NCI-H345 (cell line): ENCODE results near the gene PSPH.
"Not testable (repeated sequence)": the region's sequence is repeated elsewhere in the genome, so short reads cannot be mapped to it uniquely, and the experiment has no call there.

Source experiments
- DNase-seq: peaks from one replicate; lab custom pipeline; 2025; lab: John Stamatoyannopoulos, UW

The PSPH gene

DNA sequence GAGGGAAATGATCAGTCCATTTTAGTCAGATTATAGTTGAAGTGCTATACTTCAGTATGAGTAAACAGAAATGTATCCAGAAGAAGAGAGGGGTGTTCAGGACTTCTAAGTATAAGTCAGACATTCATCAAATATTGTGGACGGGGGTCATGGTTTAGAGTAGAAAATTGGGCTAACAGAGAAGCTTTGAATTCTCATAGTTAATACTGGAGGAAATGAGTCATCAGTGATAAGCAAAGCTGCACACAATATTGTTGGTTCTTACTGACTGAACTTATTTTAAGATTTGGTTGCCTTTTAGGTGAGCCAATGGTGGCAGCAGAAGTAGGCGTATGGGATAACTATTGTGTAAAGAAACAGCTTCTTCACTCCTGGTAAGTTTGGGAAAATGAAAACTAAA, 11.1 kb upstream of the PSPH start:
- no peak for DNase-seq

- DNase-seq = no peak
These were observed 2.7 kb upstream of the PSPH start for GRCh38 chr7:56053993-56054392.

- DNase-seq = no peak
These were observed 2.1 kb upstream of the PSPH start for GRCh38 chr7:56053379-56053778.

DNA sequence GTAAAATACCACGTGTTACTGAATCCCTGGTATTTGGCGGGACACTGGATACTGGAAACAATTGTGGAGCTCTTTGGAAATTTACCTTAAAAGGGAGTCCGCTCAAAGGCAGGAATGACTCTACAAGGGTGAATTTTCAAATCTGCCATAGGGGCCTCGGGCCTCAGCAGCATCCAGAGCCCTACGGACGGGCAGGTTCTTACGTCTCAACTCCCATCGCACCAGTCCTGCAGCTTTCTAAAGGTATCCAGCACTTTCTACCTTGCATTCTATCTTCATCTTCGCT, 248 bp downstream of the PSPH start:
- no peak for DNase-seq

DNA sequence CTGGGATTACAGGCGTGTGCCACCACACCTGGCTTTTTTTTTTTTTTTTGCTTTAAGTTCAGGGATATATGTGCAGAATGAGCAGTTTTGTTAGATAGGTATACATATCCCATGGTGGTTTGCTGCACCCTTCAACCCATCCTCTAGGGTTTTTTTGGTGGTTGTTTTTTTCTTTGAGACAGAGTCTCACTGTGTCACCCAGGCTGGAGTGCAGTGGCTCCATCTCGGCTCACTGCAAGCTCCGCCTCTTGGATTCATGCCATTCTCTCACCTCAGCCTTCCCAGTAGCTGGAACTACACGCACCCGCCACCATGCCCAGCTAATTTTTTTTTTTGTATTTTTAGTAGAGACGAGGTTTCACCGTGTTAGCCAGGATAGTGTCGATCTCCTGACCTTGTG, 2.5 kb downstream of the PSPH start:
- peak; percentile 75 for DNase-seq

GRCh38 chr7:56048245-56048644, 3.0 kb downstream of the PSPH start:
- no peak for DNase-seq

GRCh38 chr7:56047446-56048116, 3.7 kb downstream of the PSPH start:
- DNase-seq = not testable (repeated sequence)

DNA sequence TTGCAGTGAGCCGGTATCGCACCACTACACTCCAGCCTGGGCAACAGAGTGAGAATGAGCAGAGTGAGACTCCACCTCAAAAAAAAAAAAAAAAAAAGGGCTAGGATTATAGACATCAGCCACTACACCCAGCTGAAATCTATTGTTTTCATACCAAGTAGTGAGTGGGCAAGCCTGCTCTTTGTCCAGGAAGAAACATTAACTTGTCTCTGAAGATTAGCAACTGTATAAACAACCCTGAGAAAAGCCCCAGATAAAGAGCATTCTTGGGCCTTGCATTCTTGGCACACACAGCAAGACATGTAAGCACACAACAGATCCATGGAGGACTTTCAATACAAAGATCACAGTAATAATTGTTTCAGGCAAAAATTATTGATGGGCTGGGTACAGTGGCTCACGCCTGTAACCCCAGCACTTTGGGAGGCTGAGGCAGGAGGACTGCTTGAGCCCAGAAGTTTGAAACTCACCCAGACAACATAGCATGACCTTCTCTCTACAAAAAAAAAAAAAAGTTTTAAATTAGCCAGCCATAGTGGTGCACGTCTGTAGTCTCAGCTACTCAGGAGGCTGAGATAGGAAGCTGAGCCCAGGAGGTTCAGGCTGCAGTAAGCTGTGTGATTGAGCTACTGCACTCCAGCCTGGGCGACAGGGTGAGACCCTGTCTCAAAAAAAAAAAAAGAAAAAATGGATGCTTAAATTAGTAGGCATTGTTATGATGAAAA, 4.4 kb downstream of the PSPH start:
- no peak for DNase-seq

DNA sequence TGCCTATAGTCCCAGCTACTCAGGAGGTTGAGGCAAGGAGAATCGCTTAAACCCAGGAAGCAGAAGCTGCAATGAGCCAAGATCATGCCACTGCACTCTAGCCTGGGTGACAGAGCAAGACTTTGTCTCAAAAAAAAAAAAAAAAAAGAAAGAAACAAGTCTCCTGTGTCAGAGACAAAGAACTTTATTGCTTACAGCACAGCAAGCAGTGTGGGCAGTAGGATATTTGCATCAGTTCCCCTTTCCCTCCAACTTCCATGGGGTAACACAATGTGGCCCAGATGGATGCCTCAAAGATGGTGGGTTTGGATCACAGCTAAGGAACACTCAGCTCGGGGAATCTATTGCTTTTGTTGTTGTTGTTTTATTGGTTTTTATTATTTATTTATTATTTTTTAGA, 5.5 kb downstream of the PSPH start:
- DNase-seq = not testable (repeated sequence)

DNA sequence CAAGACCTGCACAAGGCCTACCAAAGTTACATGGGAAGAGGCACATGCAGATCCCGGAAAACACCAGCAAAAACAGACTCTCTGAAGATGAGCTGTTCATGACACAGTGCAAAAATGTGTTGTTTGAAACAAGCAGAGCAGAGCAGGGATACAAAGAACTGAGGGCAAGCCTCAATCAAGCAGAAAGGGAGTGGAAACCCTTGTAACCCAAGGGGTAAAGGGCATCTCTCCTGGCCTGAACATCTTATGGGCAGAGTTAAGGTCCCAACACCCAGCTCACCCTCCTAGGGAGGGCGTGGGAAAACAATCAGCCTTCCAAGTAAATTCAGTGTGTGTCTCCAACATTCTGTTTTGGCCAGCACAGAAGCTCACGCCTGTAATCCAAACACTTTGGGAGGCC, 10.5 kb downstream of the PSPH start:
- no peak for DNase-seq

DNA sequence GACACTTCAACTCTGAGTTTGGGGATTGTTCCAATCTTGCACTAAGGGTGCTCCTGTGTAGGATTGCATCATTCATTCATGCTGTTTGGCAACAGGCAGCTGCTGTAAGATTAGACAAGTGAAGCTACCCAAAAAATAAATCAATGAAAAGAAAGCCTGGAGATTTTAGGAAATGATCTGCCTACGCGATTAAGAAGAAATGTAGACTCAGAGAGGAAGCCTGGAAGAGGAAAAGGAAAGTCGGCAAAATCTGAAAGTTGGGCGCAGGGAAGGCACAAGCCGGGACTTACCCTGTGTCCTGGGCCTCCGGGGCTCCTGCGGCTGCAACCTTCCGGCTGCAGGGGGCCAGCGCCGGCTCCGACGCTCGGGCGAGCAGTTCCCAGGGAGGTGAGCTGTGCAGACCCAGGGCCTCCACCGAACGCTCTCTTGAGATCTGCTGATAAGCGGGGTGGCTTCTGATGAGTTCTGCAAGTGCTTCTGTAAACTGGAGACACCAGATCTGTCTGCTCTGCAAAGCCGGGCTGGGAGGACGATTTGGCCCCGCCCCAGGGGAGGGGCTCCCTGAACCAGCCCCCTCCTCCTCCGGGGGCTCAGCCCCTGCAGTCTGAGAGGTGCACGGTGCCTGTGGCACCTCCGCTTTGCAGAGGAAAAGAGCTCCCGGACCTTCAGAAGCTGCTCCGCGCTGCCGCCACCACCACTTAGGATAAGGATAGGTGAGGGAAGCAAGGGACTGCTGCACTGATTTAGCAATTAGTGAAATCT, 17.4 kb downstream of the PSPH start:
- peak; percentile 92 for DNase-seq

DNA sequence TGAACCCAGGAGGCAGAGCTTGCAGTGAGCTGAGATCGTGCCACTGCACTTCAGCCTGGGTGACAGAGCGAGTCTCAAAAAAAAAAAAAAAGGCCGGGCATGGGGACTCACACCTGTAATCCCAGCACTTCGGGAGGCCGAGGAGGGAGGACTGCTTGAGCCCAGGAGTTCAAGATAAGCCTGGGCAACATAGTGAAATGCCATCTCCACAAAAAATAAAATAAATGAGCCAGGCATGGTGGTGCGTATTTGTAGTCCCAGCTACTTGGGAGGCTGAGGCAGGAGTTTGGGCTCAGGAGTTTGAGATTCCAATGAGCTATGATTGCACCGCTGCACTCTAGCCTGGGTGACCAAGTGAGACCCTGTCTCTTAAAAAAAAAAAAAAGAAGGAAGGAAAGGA, 18.7 kb downstream of the PSPH start:
- DNase-seq = not testable (repeated sequence)

DNA sequence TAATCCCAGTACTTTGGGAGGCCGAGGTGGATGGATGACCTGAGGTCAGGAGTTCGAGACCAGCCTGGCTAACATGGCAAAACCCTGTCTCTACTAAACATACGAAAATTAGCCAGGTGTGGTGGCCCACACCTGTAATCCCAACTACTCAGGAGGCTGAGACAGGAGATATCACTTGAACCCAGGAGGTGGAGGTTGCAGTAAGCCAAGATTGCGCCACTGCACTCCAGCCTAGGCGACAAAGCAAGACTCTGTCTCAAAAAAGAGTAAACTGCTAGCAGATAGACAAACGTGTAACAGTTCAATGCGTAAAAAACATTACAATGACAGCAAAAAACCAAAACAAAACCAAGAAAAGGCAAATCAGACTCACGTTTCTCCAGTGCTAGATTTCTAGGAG, 19.7 kb downstream of the PSPH start:
- DNase-seq = not testable (repeated sequence)

DNA sequence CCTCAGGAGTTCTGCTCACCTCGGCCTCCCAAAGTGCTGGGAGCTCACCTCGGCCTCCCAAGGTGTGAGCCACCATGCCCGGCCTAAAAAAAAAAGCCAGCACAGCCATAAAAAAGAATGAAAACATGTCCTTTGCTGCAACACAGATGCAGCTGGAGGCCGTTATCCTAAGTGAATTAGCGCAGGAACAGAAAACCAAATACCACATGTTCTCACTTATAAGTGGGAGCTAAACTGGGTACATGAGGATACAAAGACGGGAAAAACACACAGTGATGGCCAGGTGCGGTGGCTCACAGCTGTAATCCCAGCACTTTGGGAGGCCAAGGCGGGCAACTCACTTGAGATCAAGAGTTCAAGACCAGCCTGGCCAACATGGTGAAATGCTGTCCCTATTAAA, 20.9 kb downstream of the PSPH start:
- DNase-seq = no peak

DNA sequence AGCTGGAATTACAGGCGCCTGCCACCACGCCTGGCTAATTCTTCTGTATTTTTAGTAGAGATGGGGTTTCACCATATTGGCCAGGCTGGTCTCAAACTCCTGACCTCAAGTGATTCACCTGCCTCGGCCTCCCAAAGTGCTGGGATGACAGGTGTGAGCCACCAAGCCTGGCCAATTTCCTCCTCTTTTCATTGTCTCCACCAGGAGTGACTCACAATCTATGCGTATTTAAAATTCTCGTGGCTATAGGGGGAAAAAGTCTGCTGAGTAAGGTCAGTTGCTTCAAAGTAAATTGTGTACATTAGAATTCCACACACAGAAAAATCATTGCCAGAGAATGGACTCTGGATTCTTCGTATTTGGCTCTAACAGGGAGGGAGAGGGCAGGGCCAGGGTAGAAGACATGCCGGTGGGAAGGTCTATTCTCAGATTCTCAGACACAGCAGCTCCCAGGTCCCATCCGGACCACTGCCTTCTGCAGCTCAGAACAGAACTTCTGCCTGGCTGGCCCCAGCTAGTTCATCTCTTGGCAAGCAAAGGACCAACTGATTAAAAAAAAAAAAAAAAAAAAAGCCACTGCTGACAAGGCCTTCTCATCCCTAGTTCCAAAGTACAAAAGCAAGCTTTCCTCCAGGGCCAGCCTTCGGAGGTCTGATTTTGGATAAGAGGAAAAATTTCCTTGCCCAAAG, 22.2 kb downstream of the PSPH start:
- DNase-seq = no peak

DNA sequence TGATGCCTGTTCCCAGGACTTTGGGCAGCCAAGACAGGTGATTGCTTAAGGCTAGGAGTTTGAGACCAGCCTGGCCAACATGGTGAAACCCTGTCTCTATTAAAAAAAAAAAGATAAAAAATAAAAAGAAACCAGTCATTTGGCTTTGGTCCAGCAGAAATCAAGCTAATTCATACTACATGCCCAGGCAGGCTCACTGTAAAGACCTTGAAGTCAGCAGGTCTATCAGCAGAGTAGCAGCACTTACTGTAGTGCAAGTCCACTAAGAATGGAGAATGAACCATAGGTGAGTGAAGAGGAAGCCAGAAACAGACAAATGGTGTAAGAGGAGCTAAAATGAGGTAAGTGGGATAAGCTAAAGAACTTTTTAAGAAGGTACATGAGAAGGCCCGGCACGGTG, 24.7 kb downstream of the PSPH start:
- peak; percentile 20 for DNase-seq

DNA sequence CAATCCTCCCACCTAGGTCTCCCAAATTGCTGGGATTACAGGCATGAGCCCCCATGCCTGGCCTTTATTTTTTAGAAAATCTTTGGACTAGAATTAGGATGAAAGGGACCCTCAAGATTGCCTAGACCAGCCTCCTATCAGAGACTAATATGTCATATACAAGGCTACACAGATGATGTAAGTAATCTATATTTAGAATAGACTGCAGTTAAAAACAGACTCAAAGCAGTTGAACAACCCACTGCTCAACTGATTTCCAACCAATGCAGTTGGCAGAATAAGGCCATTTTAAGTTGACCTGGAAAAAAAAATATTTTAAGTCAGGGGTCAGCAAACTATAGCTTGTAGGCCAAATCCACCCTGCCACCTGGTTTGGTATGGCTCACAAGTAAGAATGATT, 27.7 kb downstream of the PSPH start:
- DNase-seq = no peak

DNA sequence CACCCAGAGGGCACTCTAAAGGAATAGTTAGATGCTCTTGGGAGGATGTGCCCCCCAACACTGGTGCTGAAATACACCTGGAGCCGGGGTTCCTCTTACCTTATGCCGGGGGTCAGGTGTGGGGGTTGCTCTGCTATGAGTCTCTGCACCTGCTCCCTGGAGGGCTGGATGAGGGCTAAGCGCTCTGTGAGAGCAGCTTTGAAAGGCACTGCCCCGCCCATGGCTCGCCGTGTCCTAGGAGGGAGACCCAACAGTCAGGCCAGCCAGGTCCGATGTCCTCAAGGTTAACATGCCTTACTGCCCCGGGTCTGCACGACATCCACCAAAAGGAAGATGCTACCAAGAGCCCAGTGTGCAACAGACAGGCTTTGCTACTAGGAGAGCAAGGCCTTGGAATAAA, 31.7 kb downstream of the PSPH start:
- DNase-seq = no peak

GRCh38 chr7:56017015-56017414, 34.2 kb downstream of the PSPH start:
- DNase-seq = not testable (repeated sequence)

- DNase-seq = peak; percentile 94
These were observed 41.5 kb downstream of the PSPH start for GRCh38 chr7:56009695-56010094.

DNA sequence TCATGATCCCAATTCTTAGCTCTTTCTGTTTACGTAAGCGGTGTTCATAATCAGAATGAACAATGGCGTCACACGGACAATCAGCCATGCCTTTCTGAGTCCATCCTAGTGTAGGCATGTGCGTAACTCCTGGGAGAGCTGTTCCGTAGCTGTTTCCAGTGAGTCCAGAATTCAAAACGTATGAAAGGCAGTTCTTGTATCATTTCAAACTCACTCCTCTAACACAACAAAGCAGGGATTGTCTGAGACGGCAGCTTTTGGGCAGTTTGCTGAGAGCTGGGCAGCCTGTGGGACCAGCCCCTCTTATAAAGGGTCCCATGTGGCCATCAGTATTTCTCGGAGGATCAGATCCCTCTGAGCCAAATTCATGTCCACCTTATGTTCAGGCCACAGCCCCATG, 43.4 kb downstream of the PSPH start:
- no peak for DNase-seq

DNA sequence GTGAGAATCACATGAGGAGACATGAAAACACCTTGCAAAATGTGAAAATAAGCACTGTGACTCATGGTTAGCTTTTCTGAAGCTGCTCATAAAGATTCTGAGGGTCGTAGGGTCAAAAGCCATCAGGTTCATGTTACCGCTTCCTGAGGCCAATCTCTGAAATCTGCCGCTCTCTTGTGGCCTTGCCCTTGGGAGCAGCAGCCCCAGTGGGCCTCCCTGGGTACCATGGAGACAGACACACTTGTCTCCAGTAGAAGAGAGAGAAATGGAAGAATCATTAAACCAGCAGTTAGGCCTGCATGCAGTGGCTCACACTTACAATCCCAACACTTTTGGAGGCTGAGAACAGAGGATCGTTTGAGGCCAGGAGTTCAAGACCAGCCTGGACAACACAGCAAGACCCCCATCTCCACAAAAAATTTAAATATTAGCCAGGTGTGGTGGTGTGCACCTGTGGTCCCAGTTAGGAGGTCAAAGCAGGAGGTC, 44.0 kb downstream of the PSPH start:
- no peak for DNase-seq

DNA sequence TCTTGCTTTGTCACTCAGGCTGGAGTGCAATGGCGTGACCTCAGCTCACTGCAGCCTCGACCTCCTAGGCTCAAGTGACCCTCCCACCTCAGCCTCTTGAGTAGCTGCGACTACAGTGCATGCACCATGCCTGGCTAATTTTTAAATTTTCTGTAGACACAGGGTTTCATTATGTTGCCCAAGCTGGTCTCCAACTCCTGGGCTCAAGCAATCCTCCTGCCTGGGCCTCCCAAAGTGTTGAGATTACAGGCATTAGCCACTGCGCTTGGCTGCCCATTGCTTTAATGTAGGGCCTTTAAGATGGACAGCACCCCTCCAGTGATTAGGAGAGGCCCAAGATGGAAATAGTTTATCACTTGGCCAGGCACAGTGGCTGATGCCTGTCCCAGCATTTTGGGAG, 47.5 kb downstream of the PSPH start:
- DNase-seq = no peak
